IMR-90 (cell line): ENCODE results near the gene L3HYPDH. TPM values are rescaled to one million over a fixed set of nuclear protein-coding genes. Genes with fewer than 3 reads are reported as not detected.

Experiments
- ATAC-seq: fragments of 200-7000 bp; cut with Tn5 transposase; 2 replicates; pipeline ENCODE4 v1.9.1; 2020; ENCODE audit warnings: low read depth, mild to moderate bottlenecking, moderate library complexity
- BruUV-seq: library from RNA; stranded (reverse); fragments of 400-500 nt; replicated peaks from 2 replicates; lab custom pipeline; 2021; lab: Mats Ljungman, UMichigan
- CTCF ChIA-PET: fragments of 300-600 bp; formaldehyde crosslinking; extraction: SDS; loops from one replicate; lab custom pipeline; 2021; ENCODE audit warnings: antibody characterized with exemption; lab: Yijun Ruan, JAX
- POLR2A ChIA-PET: fragments of 300-600 bp; sonication (Branson Sonifier 250); formaldehyde crosslinking; loops from one replicate; lab custom pipeline; 2022; ENCODE audit warnings: antibody characterized with exemption; ENCODE audit not compliant: unreplicated experiment; lab: Charles Lee
- DNase-seq: peaks from one replicate; pipeline ENCODE4 v3.0.0; 2013
- H2AFZ ChIP-seq: replicated peaks from 2 replicates; pipeline ENCODE3; 2013; ENCODE audit warnings: low read length, mild to moderate bottlenecking; ENCODE audit not compliant: poor library complexity
- H2AK5ac ChIP-seq: 2 replicates; pipeline ENCODE4 v1.6.1; 2013; ENCODE audit warnings: low read depth, low read length, inconsistent platforms
- H2AK9ac ChIP-seq: replicated peaks from 2 replicates; pipeline ENCODE3; 2013; ENCODE audit warnings: mild to moderate bottlenecking, low read depth, low read length, moderate library complexity; ENCODE audit not compliant: poor library complexity
- H2BK120ac ChIP-seq: 2 replicates; pipeline ENCODE4 v1.6.1; 2013; ENCODE audit warnings: low read depth, low read length, inconsistent platforms
- H2BK15ac ChIP-seq: 3 replicates; pipeline ENCODE4 v1.6.1; 2013; ENCODE audit warnings: low read depth, low read length, inconsistent platforms
- H2BK20ac ChIP-seq: 2 replicates; pipeline ENCODE4 v1.6.1; 2013; ENCODE audit warnings: low read depth, mild to moderate bottlenecking, inconsistent platforms, low read length, moderate library complexity
- H2BK5ac ChIP-seq: 2 replicates; pipeline ENCODE4 v1.6.1; 2013; ENCODE audit warnings: mild to moderate bottlenecking, low read depth, low read length, inconsistent platforms; ENCODE audit not compliant: poor library complexity, severe bottlenecking
- H3K14ac ChIP-seq: replicated peaks from 2 replicates; pipeline ENCODE4 v1.6.1; 2013; ENCODE audit warnings: low read depth, low read length, inconsistent platforms
- H3K18ac ChIP-seq: 2 replicates; pipeline ENCODE4 v1.6.1; 2013; ENCODE audit warnings: low read depth, low read length, control low read depth
- H3K23ac ChIP-seq: 2 replicates; pipeline ENCODE4 v1.6.1; 2013; ENCODE audit warnings: low read depth, low read length, inconsistent platforms
- H3K27ac ChIP-seq: 2 replicates; pipeline ENCODE4 v1.5.1; 2013; ENCODE audit warnings: mild to moderate bottlenecking, control low read depth, low read length; ENCODE audit not compliant: insufficient read depth
- H3K27me3 ChIP-seq: 2 replicates; pipeline ENCODE4 v1.6.1; 2013; ENCODE audit warnings: low read length; ENCODE audit not compliant: control insufficient read depth, insufficient read depth
- H3K36me3 ChIP-seq: 2 replicates; pipeline ENCODE4 v1.6.1; 2013; ENCODE audit warnings: low read length, mixed read lengths; ENCODE audit not compliant: control insufficient read depth, insufficient read depth
- H3K4ac ChIP-seq: 2 replicates; pipeline ENCODE4 v1.6.1; 2013; ENCODE audit warnings: low read depth, low read length, inconsistent platforms
- H3K4me1 ChIP-seq: 2 replicates; pipeline ENCODE4 v1.6.1; 2013; ENCODE audit warnings: low read length, mixed read lengths; ENCODE audit not compliant: control insufficient read depth, insufficient read depth
- H3K4me2 ChIP-seq: 2 replicates; pipeline ENCODE4 v1.6.1; 2013; ENCODE audit warnings: low read depth, mild to moderate bottlenecking, control low read depth, low read length, moderate library complexity
- H3K4me3 ChIP-seq: 2 replicates; pipeline ENCODE4 v1.5.1; 2013; ENCODE audit warnings: low read depth, mild to moderate bottlenecking, control low read depth, low read length, moderate library complexity; ENCODE audit not compliant: insufficient read depth
- H3K56ac ChIP-seq: 2 replicates; pipeline ENCODE4 v1.6.1; 2013; ENCODE audit warnings: low read length, inconsistent platforms; ENCODE audit not compliant: insufficient read depth; ENCODE audit errors: extremely low read depth
- H3K79me1 ChIP-seq, 2 experiments: 2 replicates each; pipeline ENCODE4 v1.6.1; 2013; ENCODE audit warnings: low read length in 2 of 2, inconsistent platforms in 1 of 2, low read depth in 1 of 2
- H3K9ac ChIP-seq: 2 replicates; pipeline ENCODE4 v1.6.1; 2013; ENCODE audit warnings: low read depth, low read length, control low read depth
- H3K9me1 ChIP-seq: 2 replicates; pipeline ENCODE4 v1.6.1; 2013; ENCODE audit warnings: low read length, inconsistent platforms; ENCODE audit not compliant: insufficient read depth
- H3K9me3 ChIP-seq: 2 replicates; pipeline ENCODE4 v1.6.1; 2013; ENCODE audit warnings: low read length; ENCODE audit not compliant: control insufficient read depth, insufficient read depth
- H4K20me1 ChIP-seq: 2 replicates; pipeline ENCODE4 v1.6.1; 2013; ENCODE audit warnings: low read length, inconsistent platforms; ENCODE audit not compliant: insufficient read depth
- H4K5ac ChIP-seq: 2 replicates; pipeline ENCODE4 v1.6.1; 2013; ENCODE audit warnings: mild to moderate bottlenecking, low read depth, low read length, control low read depth
- H4K8ac ChIP-seq, 2 experiments: 2 replicates each; pipeline ENCODE4 v1.6.1; 2013; ENCODE audit warnings: low read depth in 2 of 2, low read length in 2 of 2, control low read depth in 1 of 2, inconsistent platforms in 1 of 2
- H4K91ac ChIP-seq: 2 replicates; pipeline ENCODE4 v1.6.1; 2013; ENCODE audit warnings: low read depth, low read length, inconsistent platforms; ENCODE audit not compliant: insufficient read depth
- CEBPB ChIP-seq: IDR thresholded peaks from 2 replicates; pipeline ENCODE4 v1.6.1; 2012; ENCODE audit warnings: low read depth, low read length, improper control_type of control experiment
- CTCF ChIP-seq: conservative IDR thresholded peaks from 2 replicates; pipeline ENCODE4 v1.5.1; 2012; ENCODE audit warnings: mild to moderate bottlenecking, low read depth, low read length, improper control_type of control experiment
- MAZ ChIP-seq: IDR thresholded peaks from 2 replicates; pipeline ENCODE4 v1.6.1; 2012; ENCODE audit warnings: low read depth, mild to moderate bottlenecking, low read length, improper control_type of control experiment, moderate library complexity, borderline replicate concordance
- RAD21 ChIP-seq: IDR thresholded peaks from 2 replicates; pipeline ENCODE4 v1.6.1; 2012; ENCODE audit warnings: low read length, improper control_type of control experiment
- WGBS, 2 experiments: methylation state at CpG; one replicate each; pipeline versions ENCODE4 v1.1.5 to v1.1.7; 2013; ENCODE audit warnings: missing lambda C conversion rate in 2 of 2; ENCODE audit not compliant: insufficient read length in 1 of 2; ENCODE audit errors: extremely low coverage in 2 of 2; 5-methylcytosine and 5-hydroxymethylcytosine counted together
- dilution Hi-C: fragments of 300-500 bp; cut with HindIII; formaldehyde crosslinking; loops from one replicate; pipeline ENCODE4 v1.14.3; 2018; ENCODE audit warnings: low sequenced_read_pairs; ENCODE audit not compliant: unreplicated experiment
- in situ Hi-C: fragments of 300-500 bp; cut with MboI; formaldehyde crosslinking; loops from 3 replicates; pipeline ENCODE4 v1.14.3; 2019; ENCODE audit warnings: low sequenced_read_pairs, inconsistent platforms, mixed read lengths
- intact Hi-C: fragments of 100-400 bp; cut with micrococcal nuclease; formaldehyde crosslinking; loops from 2 replicates; pipeline ENCODE4 v1.10.0; 2022
- polyA plus RNA-seq, 3 experiments: library from polyadenylated mRNA; depleted of rRNA; stranded (reverse); fragments of >200 nt; gene quantifications; 2 replicates each; pipeline ENCODE4 v1.2.3, GENCODE V29; 2012; ENCODE audit warnings: low replicate concordance in 1 of 3
- total RNA-seq: library from RNA; depleted of rRNA; stranded (reverse); fragments of >200 nt; gene quantifications from 2 replicates; pipeline ENCODE4 v1.2.3, GENCODE V29; 2012

Gene L3HYPDH
- total and polyA plus RNA-seq, 2 of the 4 experiments (the other 2 are of a cell fraction), result 40.9 to 49.1 TPM

GRCh38 chr14:59465316-59466135, 18.7 kb downstream of the L3HYPDH start, which contains the start of gene GPR135:
GPR135 (minus strand) TSS chr14:59465380; CDS start chr14:59465226, 154 bp downstream.
- H3K14ac ChIP-seq, result 0 out of 2 replicates have a peak within 1 kb of the TSS, but pooled peaks have one; percentile 29
- in situ Hi-C loops, result loop anchor here (25.0 kb wide), 2 partner anchors 828 to 978 kb away; partner anchors contain the start of gene DACT1
- no peaks in the 10 kb centered on the region for H3K9me3 ChIP-seq
- H4K5ac ChIP-seq, result no peak within 1 kb of the TSS
- H3K9ac ChIP-seq, result peak within 1 kb of the TSS; percentile 19; the same call in 1 of the 2 replicates
- peaks cover 18 to 23% of the 10 kb centered on the region in 2 experiments for H3K79me1 ChIP-seq
- H2BK20ac ChIP-seq, result no peak within 1 kb of the TSS
- peak within 1 kb of the TSS; percentile 24; the same call in 1 of the 2 replicates for H3K27ac ChIP-seq
- CTCF ChIA-PET, result no interaction called here
- intact Hi-C loops, result no loop called here
- H2BK120ac ChIP-seq, result no peak within 1 kb of the TSS
- H3K56ac ChIP-seq, result no peak within 1 kb of the TSS
- peak within 1 kb of the TSS; percentile 15 to 62; a peak in 2 of 4 replicates for H4K8ac ChIP-seq
- H4K91ac ChIP-seq, result no peak within 1 kb of the TSS; the same call in 1 of the 2 replicates
- H2BK5ac ChIP-seq, result no peak within 1 kb of the TSS
- POLR2A ChIA-PET, result no interaction called here
- peak within 1 kb of the TSS; percentile 92 for H2AFZ ChIP-seq
- no peak within 1 kb of the TSS for H2BK15ac ChIP-seq
- H3K18ac ChIP-seq, result no peak within 1 kb of the TSS
- peak within 1 kb of the TSS; percentile 31 for H3K23ac ChIP-seq
- peak within 1 kb of the TSS; percentile 38 for H3K4me3 ChIP-seq
- peaks cover 22% of the 10 kb centered on the region; the same call in 1 of the 2 replicates for H4K20me1 ChIP-seq
- H3K4me2 ChIP-seq, result peak within 1 kb of the TSS; percentile 74
- H3K36me3 ChIP-seq, result peaks cover 22% of the 10 kb centered on the region
- peak; percentile 13 for DNase-seq
- no peak for TF ChIP-seq CTCF
- TF ChIP-seq RAD21, result no peak
- TF ChIP-seq CEBPB, result no peak
- TF ChIP-seq MAZ, result no peak
- WGBS, 2 experiments, result 28% methylated on average over 24 of the region's 40 CpGs; no CpG with 5 or more reads in 1 of the 2 experiments
- peaks cover 10% of the 10 kb centered on the region for H3K9me1 ChIP-seq
- peak; percentile 31 for ATAC-seq
- peak within 1 kb of the TSS; percentile 89 for H2AK9ac ChIP-seq
- no TSS peak for BruUV-seq
- H2AK5ac ChIP-seq, result peak within 1 kb of the TSS; percentile 56; the same call in 1 of the 2 replicates
- H3K4me1 ChIP-seq, result peaks cover 6% of the 10 kb centered on the region
- no peaks in the 10 kb centered on the region for H3K27me3 ChIP-seq
- H3K4ac ChIP-seq, result peak within 1 kb of the TSS; percentile 64
- dilution Hi-C loops, result no loop called here
